HCT116 (cell line): Measurements from ENCODE around the gene TLE3. TPM values are rescaled to one million over a fixed set of nuclear protein-coding genes. Genes with fewer than 3 reads are reported as not detected.

Source experiments
- ATAC-seq: fragments of 200-7000 bp; cut with Tn5 transposase; 2 replicates; pipeline ENCODE4 v1.9.1; 2020; ENCODE audit warnings: mild to moderate bottlenecking, moderate library complexity
- BruUV-seq: library from RNA; stranded (reverse); fragments of 400-500 nt; replicated peaks from 2 replicates; lab custom pipeline; 2021; lab: Mats Ljungman, UMichigan
- CTCF ChIA-PET: fragments of 300-600 bp; sonication (Branson Sonifier 250); formaldehyde crosslinking; loops from one replicate; lab custom pipeline; 2021; ENCODE audit warnings: antibody characterized with exemption; lab: Charles Lee
- POLR2A ChIA-PET: fragments of 300-600, 350-600 bp; sonication (Branson Sonifier 250); formaldehyde crosslinking; loops from one replicate; lab custom pipeline; 2021; ENCODE audit warnings: antibody characterized with exemption; lab: Charles Lee
- RAD21 ChIA-PET, 2 experiments: fragments of 300-600 bp; sonication (Branson Sonifier 250); formaldehyde crosslinking; loops; one replicate each; lab custom pipeline; 2023; ENCODE audit warnings: low total read pairs in 2 of 2; ENCODE audit not compliant: uncharacterized antibody in 2 of 2, unreplicated experiment in 2 of 2, low non-redundant PET in 1 of 2; lab: Charles Lee
- DNase-seq: peaks from one replicate; pipeline ENCODE4 v3.0.0-alpha.2; 2010; ENCODE audit warnings: low read depth, low spot score
- H2AFZ ChIP-seq: fragments of 200-600 bp; shearing (Covaris generic), sonication (generic); 2 replicates; pipeline ENCODE4 v1.6.1; 2017; ENCODE audit warnings: low read depth, mixed run types, mixed read lengths, antibody characterized with exemption, low read length; ENCODE audit not compliant: poor library complexity, severe bottlenecking
- H3K27ac ChIP-seq: 2 replicates; pipeline ENCODE4 v1.5.1; 2012; ENCODE audit warnings: low read depth, low read length
- H3K27me3 ChIP-seq: fragments of 200-600 bp; sonication (generic); 2 replicates; pipeline ENCODE4 v1.6.1; 2016; ENCODE audit warnings: mixed run types, low read length, mixed read lengths; ENCODE audit not compliant: insufficient read depth
- H3K36me3 ChIP-seq, 2 experiments: fragments of 200-500 bp in 1 of 2; fragments of 200-600 bp in 1 of 2; sonication (Bioruptor generic) in 1 of 2; sonication (generic) in 1 of 2; 2 replicates each; pipeline versions ENCODE4 v1.5.1 to v1.6.1; 2014 to 2016; ENCODE audit warnings: low read length in 2 of 2, inconsistent platforms in 1 of 2, mixed read lengths in 1 of 2, mixed run types in 1 of 2; ENCODE audit not compliant: insufficient read depth in 2 of 2, control insufficient read depth in 1 of 2
- H3K4me1 ChIP-seq, 2 experiments: fragments of 200-600 bp in 1 of 2; sonication (generic) in 1 of 2; 2 replicates each; pipeline versions ENCODE4 v1.5.1 to v1.6.1; 2012 to 2017; ENCODE audit warnings: low read length in 2 of 2, inconsistent platforms in 1 of 2, mild to moderate bottlenecking in 1 of 2, mixed read lengths in 1 of 2, mixed run types in 1 of 2, moderate library complexity in 1 of 2; ENCODE audit not compliant: insufficient read depth in 2 of 2, control insufficient read depth in 1 of 2
- H3K4me2 ChIP-seq: fragments of 200-600 bp; sonication (generic); 2 replicates; pipeline ENCODE4 v1.6.1; 2017; ENCODE audit warnings: mixed run types, low read length, mixed read lengths
- H3K4me3 ChIP-seq, 2 experiments: fragments of 200-600 bp in 1 of 2; sonication (generic) in 1 of 2; replicated peaks in 1 of 2; 2 replicates each; pipeline ENCODE4 v1.5.1; 2011 to 2016; ENCODE audit warnings: low read length in 2 of 2, control low read depth in 1 of 2, low read depth in 1 of 2, mild to moderate bottlenecking in 1 of 2, mixed read lengths in 1 of 2, mixed run types in 1 of 2
- H3K79me2 ChIP-seq: fragments of 200-600 bp; sonication (generic); 2 replicates; pipeline ENCODE4 v1.6.1; 2017; ENCODE audit warnings: mild to moderate bottlenecking, mixed run types, low read length, moderate library complexity, mixed read lengths; ENCODE audit not compliant: insufficient read depth
- H3K9ac ChIP-seq: fragments of 200-600 bp; sonication (generic); 2 replicates; pipeline ENCODE4 v1.6.1; 2016; ENCODE audit warnings: low read length, mixed read lengths
- H3K9me2 ChIP-seq: fragments of 200-600 bp; sonication (generic), shearing (Covaris generic); 2 replicates; pipeline ENCODE4 v1.6.1; 2017; ENCODE audit warnings: mixed run types, mild to moderate bottlenecking, moderate library complexity; ENCODE audit not compliant: insufficient read depth
- H3K9me3 ChIP-seq, 2 experiments: fragments of 200-500 bp in 1 of 2; fragments of 200-600 bp in 1 of 2; sonication (Bioruptor generic) in 1 of 2; sonication (generic) in 1 of 2; 2 replicates each; pipeline ENCODE4 v1.6.1; 2014 to 2017; ENCODE audit warnings: low read length in 2 of 2, mixed read lengths in 2 of 2, inconsistent platforms in 1 of 2, low read depth in 1 of 2, mild to moderate bottlenecking in 1 of 2, mixed run types in 1 of 2, moderate library complexity in 1 of 2; ENCODE audit not compliant: control insufficient read depth in 1 of 2, insufficient read depth in 1 of 2
- H4K20me1 ChIP-seq: fragments of 200-600 bp; sonication (generic), shearing (Covaris generic); 2 replicates; pipeline ENCODE4 v1.6.1; 2017; ENCODE audit warnings: mixed run types, mild to moderate bottlenecking, moderate library complexity; ENCODE audit not compliant: insufficient read depth
- CBX3 ChIP-seq: IDR thresholded peaks from 2 replicates; pipeline ENCODE4 v1.6.1; 2012; ENCODE audit warnings: low read depth
- CEBPB ChIP-seq: IDR thresholded peaks from 2 replicates; pipeline ENCODE4 v1.6.1; 2012; ENCODE audit warnings: low read depth
- EGR1 ChIP-seq: IDR thresholded peaks from 2 replicates; pipeline ENCODE4 v1.6.1; 2012; ENCODE audit warnings: low read depth
- ELF1 ChIP-seq: IDR thresholded peaks from 2 replicates; pipeline ENCODE4 v1.6.1; 2012; ENCODE audit warnings: low read depth, borderline replicate concordance
- EZH2 ChIP-seq: fragments of 200-600 bp; sonication (generic); IDR thresholded peaks from 2 replicates; pipeline ENCODE4 v1.6.1; 2017; ENCODE audit warnings: antibody characterized with exemption, mixed run types
- EZH2phosphoT487 ChIP-seq: fragments of 200-600 bp; IDR thresholded peaks from 2 replicates; pipeline ENCODE4 v1.6.1; 2018; ENCODE audit warnings: antibody characterized with exemption, borderline replicate concordance
- POLR2A ChIP-seq: IDR thresholded peaks from 2 replicates; pipeline ENCODE4 v1.7.0; 2011; ENCODE audit warnings: borderline replicate concordance; ENCODE audit not compliant: insufficient read depth, insufficient read length; ENCODE audit errors: extremely low read depth
- POLR2AphosphoS5 ChIP-seq: IDR thresholded peaks from 2 replicates; pipeline ENCODE4 v1.6.1; 2011; ENCODE audit warnings: mild to moderate bottlenecking, low read depth, low read length, moderate library complexity
- RAD21 ChIP-seq: IDR thresholded peaks from 2 replicates; pipeline ENCODE4 v1.6.1; 2012; ENCODE audit warnings: low read depth, mild to moderate bottlenecking
- REST ChIP-seq: IDR thresholded peaks from 2 replicates; pipeline ENCODE4 v1.6.1; 2012; ENCODE audit warnings: low read depth
- SIN3A ChIP-seq: IDR thresholded peaks from 2 replicates; pipeline ENCODE4 v1.6.1; 2012; ENCODE audit warnings: low read depth
- SRF ChIP-seq: IDR thresholded peaks from 2 replicates; pipeline ENCODE4 v1.6.1; 2012; ENCODE audit warnings: low read depth
- TCF7L2 ChIP-seq: IDR thresholded peaks from 2 replicates; pipeline ENCODE4 v1.7.0; 2011; ENCODE audit warnings: borderline replicate concordance, inconsistent platforms; ENCODE audit not compliant: insufficient read depth, insufficient read length; ENCODE audit errors: extremely low read depth
- YY1 ChIP-seq: IDR thresholded peaks from 2 replicates; pipeline ENCODE4 v1.6.1; 2011; ENCODE audit warnings: low read length, low read depth, moderate library complexity, mild to moderate bottlenecking; ENCODE audit not compliant: insufficient replicate concordance; ENCODE audit errors: extremely low read depth
- ZNF274 ChIP-seq: fragments of 200-500 bp; sonication (Bioruptor generic); IDR thresholded peaks from 2 replicates; pipeline ENCODE4 v1.6.1; 2014; ENCODE audit warnings: mild to moderate bottlenecking, low read depth, low read length, inconsistent platforms
- intact Hi-C: fragments of 100-400 bp; cut with micrococcal nuclease; formaldehyde crosslinking; loops from 2 replicates; pipeline ENCODE4 v1.10.0; 2022
- total RNA-seq: library from RNA; stranded (reverse); gene quantifications from one replicate; pipeline ENCODE4 v1.2.1, GENCODE V29; 2021; ENCODE audit not compliant: unreplicated experiment
- TF ChIP-seq, protein P1 (sequence below), 3 experiments: fragments of 200-600 bp in 1 of 3; sonication (generic) in 1 of 3; IDR thresholded peaks in 2 of 3; conservative IDR thresholded peaks in 1 of 3; 2 replicates each; pipeline ENCODE4 v1.5.1; 2012 to 2017; ENCODE audit warnings: low read depth in 2 of 3, low read length in 2 of 3, antibody characterized with exemption in 1 of 3, borderline replicate concordance in 1 of 3, control low read depth in 1 of 3, mild to moderate bottlenecking in 1 of 3, mixed read lengths in 1 of 3, mixed run types in 1 of 3, moderate library complexity in 1 of 3; ENCODE audit not compliant: insufficient read depth in 1 of 3
- TF ChIP-seq, protein P2 (sequence below): IDR thresholded peaks from 2 replicates; pipeline ENCODE4 v1.6.1; 2012
- TF ChIP-seq, protein P3 (sequence below): IDR thresholded peaks from 2 replicates; pipeline ENCODE4 v1.6.1; 2011; ENCODE audit warnings: mild to moderate bottlenecking, low read length, moderate library complexity; ENCODE audit not compliant: insufficient replicate concordance; ENCODE audit errors: extremely low read depth

The TLE3 gene
- total RNA-seq, 1 experiment from 2014 or later, result 53.9 TPM

- H3K79me2 ChIP-seq, result no peaks in the 10 kb centered on the region
- intact Hi-C loops, result no loop called here
- DNase-seq (no peak), ATAC-seq (no peak)
- no TSS peak for BruUV-seq
- no peak overlapping the region for H3K4me3 ChIP-seq
- H2AFZ ChIP-seq, result no peak overlapping the region
- CTCF ChIA-PET, result no interaction called here
- RAD21 ChIA-PET, result no interaction called here
- H4K20me1 ChIP-seq, result no peaks in the 10 kb centered on the region
- peaks cover 31 to 38% of the 10 kb centered on the region in 2 experiments; a peak in 3 of 4 replicates for H3K36me3 ChIP-seq
- H3K4me1 ChIP-seq, result no peaks in the 10 kb centered on the region
- no peaks in the 10 kb centered on the region for H3K27me3 ChIP-seq
- POLR2A ChIA-PET, result no interaction called here
- H3K9ac ChIP-seq, result no peak overlapping the region
- H3K27ac ChIP-seq, result no peak overlapping the region
- TF ChIP-seq, protein P1, sequence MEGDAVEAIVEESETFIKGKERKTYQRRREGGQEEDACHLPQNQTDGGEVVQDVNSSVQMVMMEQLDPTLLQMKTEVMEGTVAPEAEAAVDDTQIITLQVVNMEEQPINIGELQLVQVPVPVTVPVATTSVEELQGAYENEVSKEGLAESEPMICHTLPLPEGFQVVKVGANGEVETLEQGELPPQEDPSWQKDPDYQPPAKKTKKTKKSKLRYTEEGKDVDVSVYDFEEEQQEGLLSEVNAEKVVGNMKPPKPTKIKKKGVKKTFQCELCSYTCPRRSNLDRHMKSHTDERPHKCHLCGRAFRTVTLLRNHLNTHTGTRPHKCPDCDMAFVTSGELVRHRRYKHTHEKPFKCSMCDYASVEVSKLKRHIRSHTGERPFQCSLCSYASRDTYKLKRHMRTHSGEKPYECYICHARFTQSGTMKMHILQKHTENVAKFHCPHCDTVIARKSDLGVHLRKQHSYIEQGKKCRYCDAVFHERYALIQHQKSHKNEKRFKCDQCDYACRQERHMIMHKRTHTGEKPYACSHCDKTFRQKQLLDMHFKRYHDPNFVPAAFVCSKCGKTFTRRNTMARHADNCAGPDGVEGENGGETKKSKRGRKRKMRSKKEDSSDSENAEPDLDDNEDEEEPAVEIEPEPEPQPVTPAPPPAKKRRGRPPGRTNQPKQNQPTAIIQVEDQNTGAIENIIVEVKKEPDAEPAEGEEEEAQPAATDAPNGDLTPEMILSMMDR (IDR thresholded peaks at IDR 0.05 in 2 of 3, conservative IDR thresholded peaks at IDR 0.05 in 1 of 3; ENCODE audit: borderline replicate concordance in 1 of 3, insufficient read depth in 1 of 3, low read depth in 2 of 3, low read length in 2 of 3), result no peak
- TF ChIP-seq ZNF274, result no peak
- no peak for TF ChIP-seq REST
- TF ChIP-seq, protein P2, sequence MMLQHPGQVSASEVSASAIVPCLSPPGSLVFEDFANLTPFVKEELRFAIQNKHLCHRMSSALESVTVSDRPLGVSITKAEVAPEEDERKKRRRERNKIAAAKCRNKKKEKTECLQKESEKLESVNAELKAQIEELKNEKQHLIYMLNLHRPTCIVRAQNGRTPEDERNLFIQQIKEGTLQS, result no peak
- TF ChIP-seq ELF1, result no peak
- no peak for TF ChIP-seq EGR1
- TF ChIP-seq YY1, result no peak
- TF ChIP-seq, protein P3, sequence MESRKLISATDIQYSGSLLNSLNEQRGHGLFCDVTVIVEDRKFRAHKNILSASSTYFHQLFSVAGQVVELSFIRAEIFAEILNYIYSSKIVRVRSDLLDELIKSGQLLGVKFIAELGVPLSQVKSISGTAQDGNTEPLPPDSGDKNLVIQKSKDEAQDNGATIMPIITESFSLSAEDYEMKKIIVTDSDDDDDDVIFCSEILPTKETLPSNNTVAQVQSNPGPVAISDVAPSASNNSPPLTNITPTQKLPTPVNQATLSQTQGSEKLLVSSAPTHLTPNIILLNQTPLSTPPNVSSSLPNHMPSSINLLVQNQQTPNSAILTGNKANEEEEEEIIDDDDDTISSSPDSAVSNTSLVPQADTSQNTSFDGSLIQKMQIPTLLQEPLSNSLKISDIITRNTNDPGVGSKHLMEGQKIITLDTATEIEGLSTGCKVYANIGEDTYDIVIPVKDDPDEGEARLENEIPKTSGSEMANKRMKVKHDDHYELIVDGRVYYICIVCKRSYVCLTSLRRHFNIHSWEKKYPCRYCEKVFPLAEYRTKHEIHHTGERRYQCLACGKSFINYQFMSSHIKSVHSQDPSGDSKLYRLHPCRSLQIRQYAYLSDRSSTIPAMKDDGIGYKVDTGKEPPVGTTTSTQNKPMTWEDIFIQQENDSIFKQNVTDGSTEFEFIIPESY, result no peak
- no peak for TF ChIP-seq SIN3A
- TF ChIP-seq EZH2phosphoT487, result no peak
- no peak for TF ChIP-seq POLR2AphosphoS5
- no peak for TF ChIP-seq CBX3
- no peak for TF ChIP-seq CEBPB
- TF ChIP-seq TCF7L2, result no peak
- no peak for TF ChIP-seq SRF
- TF ChIP-seq POLR2A, result no peak
- TF ChIP-seq EZH2, result no peak
- TF ChIP-seq RAD21, result no peak
- TF ChIP-seq, all 23 proteins: peak for 0
- Histone ChIP-seq H3K9me3 (no peaks in the 10 kb centered on the region), H3K9me2 (no peaks in the 10 kb centered on the region), H3K4me2 (no peak overlapping the region)
These were observed 42.8 kb downstream of the TLE3 start for GRCh38 chr15:70054884-70055387.
